GM19240 (cell line): ENCODE data around the gene MARCO.
"Not testable (repeated sequence)": the region's sequence is repeated elsewhere in the genome, so short reads cannot be mapped to it uniquely, and the experiment has no call there.

ENCODE experiments used
- DNase-seq: peaks from one replicate; pipeline ENCODE4 v3.0.0; 2011; ENCODE audit warnings: low spot score; ENCODE audit not compliant: insufficient read length

Gene MARCO

DNA sequence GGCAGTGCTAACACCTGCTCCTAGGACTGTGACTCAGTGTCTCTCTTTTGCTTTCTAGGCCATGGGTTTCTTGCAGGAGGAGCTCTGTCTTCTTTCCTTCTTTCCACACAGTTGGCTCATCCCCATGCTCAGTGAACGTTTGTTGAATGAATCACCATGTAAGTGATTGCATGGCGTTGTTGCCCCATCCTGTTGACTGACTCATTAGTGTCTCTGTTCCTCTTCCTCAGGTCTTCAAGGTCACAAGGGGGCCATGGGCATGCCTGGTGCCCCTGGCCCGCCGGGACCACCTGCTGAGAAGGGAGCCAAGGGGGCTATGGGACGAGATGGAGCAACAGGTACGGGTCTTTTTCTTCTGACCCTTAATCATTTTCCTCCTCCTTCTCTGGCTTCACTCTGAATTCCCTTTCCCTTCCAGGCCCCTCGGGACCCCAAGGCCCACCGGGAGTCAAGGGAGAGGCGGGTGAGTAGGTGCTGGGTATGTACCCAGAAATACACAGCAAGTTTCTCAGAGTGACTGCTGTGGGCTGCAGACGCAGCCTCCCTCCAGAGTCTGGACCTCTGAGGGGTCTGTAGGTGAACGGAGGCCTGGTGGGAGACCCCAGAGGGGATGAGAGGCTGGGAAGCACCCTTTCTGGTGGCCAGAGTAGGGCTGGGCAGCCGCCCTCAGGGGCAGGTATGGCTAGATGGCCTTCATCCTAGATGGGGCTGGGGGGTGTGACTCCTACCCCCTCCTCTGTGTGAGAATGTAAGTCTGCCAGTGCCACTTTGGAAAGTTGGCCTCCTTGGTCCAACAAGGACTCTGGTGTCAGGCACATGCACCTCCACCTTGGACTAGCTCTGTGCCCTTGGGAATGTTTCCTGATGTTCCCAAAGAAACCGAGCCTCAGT lies 32.4 kb downstream of the MARCO start:
- DNase-seq: no peak

DNA sequence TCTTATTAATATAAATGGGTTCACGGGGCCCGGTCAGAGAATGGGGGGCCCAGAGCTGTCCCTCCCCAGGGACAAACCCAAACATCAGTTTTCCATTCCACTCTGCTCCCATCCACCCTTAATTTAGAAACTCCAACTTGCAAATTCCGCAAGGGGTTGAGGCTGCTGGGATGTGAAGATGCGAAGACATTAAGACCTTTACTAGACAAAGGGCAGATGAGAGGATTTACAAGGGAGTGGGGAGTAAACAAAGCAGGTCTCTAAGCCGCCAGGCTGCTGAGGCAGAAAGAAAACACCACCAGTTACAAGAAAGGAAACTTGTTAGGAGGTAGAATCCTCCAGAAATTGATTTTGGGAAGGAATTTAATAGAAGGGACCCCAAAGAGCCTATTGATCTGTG lies 33.1 kb downstream of the MARCO start:
- DNase-seq: no peak

DNA sequence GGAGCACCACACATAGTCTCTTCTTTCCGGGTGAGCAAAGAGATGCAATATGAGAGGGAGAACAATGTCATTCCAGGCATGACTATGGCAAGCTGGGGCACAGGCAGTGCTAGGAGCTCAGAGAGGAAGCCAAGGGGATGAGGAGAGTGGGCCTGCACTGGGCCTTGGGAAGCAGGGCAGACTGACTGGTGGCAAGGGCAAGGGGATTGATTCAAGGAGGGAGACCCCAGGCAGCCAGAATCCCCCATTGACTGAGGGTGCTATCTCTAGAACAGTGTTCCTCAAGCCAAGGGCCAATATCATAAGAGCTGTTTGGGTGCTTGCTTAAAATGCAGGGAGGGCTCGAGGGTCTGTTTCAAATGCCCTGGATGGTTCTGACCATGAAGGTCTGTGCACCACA lies 36.1 kb downstream of the MARCO start:
- no peak for DNase-seq

DNA sequence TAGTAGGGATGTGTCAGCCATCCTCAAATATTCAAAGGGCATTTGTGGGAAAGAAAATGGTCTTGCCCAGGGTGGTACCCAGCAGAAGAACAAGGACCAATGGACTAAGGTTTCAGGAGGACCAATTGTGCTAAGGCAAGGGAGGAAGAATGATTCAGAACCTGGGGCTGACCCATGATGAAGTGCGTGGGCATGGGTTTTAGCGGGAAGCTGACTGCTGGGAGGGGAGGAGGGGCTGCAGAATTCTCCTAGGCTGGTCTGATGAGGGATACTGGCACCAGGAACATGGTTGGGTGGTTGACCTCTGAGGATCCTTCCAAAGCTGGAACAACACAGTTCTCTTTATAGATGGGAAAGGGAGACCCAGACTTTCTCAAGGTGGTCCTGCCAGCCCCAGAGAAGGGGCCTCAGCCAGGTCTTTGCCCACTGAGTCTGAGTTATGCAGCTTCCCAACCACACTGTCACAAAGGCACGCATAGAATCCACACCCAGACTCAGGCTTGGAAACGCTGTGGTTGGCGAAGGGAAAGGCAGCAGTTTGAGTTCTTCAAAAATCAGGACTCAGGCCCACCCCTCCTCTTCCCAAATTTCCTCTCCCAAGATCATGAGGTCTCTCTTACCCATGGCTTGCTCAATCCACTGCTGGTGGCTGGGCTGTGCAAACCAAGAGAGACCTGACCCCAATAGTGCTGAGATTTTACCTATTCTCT lies 37.3 kb downstream of the MARCO start:
- DNase-seq: no peak

DNA sequence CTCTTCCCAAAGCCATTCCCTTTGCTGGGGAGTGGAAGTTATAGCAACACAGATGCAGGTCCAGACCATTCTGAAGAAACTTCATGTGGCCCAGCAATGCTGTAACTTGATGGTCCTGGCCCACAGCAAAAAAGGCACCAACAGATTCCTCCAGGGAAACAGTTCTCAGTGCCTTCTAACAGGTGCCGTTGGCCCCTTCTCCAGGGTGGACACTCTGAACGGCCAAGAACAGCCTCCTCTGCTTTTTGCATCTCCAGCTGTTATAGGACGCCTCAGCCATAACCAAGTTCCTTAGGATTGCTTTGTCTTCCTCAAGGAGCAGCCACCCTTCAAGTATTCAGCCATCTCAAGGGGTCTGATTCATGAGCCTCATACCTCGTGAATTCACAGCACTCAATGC lies 38.0 kb downstream of the MARCO start:
- DNase-seq: no peak

DNA sequence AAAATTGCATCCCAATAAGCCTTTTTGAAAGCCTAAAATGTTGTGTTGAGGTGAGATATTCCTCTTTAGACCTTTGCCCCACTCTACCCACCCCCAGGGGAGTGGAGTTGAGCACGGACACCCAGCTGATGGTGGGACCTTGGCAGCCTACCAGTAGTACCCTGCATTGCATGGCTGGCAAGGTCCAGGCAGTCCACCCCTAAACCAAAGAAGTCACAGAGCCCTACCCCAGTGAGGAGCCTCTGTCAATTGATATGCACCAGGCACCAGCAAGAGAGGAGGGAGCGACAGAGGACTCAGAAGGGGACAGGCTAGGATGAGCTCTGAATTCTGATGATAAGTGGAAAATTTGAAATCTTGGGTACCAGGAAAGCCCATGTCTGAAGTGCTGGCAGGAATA lies 38.6 kb downstream of the MARCO start:
- no peak for DNase-seq

DNA sequence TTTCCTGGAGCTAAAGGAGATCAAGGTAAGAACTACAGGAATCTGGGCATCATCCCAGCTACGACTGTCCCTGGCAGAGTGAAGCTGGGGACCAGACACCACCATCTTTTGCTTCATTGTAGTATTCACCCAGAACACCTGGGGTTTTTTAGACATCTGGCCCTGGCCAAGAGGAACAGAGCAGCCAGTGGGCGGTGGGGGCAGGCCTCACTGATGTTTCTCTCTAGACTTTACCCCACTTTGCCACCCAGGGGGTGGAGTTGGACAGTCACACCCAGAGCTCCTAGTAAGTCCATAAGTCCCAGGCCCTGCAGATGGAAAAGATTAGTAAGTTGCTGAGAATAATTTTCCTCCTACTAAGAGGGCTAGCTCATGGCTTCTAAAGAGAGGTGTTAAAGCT lies 39.6 kb downstream of the MARCO start:
- no peak for DNase-seq

DNA sequence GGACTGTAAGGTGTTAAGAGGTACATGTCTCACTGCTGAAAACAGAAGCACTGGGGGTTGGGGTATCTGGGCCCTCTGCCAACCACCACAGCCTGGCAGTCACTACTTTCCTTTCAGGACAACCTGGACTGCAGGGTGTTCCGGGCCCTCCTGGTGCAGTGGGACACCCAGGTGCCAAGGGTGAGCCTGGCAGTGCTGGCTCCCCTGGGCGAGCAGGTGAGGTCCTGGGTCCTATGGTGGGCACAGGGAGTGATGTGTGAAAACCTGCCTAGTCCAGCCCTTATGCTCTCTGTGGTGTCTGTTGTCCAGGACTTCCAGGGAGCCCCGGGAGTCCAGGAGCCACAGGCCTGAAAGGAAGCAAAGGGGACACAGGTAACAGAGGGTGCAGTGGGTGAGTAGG lies 40.0 kb downstream of the MARCO start:
- no peak for DNase-seq

DNA sequence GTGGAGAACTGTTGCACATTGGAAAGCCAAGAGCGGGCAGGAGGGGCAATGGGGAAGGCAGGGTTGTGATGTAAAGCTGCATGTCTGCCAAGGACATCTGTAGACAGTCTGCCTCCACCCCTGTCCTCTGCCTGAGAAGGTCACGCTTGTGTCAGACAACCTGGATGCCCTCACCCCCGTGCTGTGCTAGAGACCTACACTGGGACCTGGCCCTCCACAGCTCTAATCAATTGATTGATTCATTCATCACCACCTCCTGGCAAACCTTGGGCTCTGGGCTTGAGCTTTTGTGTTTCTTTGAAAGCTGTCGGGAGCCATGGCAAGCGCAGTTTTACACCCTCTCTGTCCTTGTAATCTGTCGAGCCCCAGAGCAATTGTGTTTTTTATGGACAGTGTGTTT lies 41.1 kb downstream of the MARCO start:
- DNase-seq: no peak

DNA sequence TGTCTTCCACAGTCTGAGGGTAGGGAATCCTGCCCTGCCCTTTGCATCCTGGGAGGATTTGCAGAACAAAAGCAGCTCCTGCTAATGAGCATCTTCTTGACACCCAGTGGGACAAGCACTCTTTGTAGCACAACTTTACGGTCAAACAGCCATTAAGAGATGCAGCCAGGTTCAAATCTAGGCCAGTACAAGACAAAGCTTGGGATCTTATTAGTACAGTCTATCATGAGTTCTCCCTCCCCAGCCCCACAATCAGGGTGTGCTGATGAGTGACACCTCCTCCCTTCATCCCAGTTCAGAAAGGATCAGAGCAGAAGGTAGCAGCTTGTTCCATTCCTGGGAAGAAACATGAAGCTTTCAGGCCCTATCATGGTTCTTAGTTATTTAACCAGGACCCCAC lies 41.9 kb downstream of the MARCO start:
- DNase-seq: no peak

DNA sequence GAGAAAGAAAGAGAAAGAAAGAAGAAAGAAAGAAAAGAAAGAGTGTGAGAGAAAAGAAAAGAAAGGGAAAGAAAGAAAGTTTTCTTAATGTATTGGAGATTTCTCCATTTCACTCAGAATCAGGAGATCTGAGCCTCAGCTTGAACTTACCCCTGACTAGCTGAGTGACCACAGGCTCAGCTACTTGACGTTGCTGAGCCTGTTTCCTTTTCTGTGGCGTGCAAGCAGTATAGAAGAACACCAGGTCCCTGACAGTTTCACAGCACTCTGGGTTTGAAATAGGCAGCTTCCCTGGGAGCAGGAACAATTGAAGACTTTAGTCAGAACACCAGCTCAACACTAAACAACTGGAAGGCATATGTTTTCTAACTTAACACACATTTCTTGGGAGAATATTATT lies 44.7 kb downstream of the MARCO start:
- no peak for DNase-seq

DNA sequence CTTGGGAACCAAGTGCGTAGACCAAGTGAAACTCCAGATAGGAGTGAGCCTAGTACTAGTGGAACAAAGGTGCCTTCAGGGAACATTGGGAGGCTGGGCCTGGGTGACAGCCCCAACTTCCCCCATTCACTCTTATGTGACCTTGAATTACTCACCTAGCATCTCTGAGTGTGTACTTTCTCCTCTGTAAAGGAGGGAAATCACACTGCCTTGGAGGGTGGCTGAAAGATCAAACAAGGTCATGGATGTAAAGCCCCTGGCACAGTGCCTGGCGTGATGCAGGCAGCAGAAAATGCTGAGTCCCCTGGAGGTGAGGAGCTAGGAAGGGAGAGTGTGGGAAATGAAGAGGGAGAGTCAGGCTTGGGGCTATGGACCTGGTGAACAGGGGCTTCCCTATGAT lies 45.9 kb downstream of the MARCO start:
- DNase-seq: no peak

DNA sequence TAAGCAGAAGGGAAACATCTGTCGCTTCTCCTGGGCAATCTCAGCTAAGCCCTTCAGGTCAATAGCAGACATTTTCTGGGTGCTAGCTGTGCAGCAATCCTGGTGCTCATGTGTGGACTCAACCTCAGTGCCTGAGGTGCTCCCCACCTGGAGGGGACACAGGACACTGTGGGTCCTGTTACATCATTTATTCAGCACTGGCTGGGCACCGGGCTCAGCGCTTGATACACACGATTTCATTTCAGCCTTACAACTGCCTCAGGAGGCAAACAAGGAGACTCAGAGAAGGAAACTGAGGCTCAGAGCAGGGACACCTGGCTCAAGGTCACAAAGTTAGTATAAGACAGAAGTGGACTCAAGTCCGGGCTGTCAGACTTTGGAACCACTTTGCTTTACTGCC lies 46.7 kb downstream of the MARCO start:
- no peak for DNase-seq

DNA sequence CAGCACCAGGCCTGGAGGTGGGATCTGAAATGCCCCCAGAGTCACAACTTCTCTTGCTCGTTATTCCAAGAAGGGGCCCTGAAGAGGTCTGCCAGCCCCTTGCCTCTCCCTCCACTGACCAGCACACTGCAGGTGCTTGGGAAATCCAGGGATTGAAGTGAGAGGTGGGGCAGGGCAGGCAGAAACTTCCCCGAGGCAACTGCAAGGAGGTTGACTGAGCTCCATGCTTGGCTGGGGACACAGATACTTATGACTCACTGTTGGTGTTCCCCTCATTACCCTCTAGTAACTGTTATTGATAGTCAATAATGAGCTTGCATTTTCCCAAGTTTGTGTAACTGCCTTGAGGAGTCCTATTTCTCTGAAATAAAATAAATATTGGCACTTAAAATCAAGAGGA lies 47.5 kb downstream of the MARCO start:
- DNase-seq: no peak

DNA sequence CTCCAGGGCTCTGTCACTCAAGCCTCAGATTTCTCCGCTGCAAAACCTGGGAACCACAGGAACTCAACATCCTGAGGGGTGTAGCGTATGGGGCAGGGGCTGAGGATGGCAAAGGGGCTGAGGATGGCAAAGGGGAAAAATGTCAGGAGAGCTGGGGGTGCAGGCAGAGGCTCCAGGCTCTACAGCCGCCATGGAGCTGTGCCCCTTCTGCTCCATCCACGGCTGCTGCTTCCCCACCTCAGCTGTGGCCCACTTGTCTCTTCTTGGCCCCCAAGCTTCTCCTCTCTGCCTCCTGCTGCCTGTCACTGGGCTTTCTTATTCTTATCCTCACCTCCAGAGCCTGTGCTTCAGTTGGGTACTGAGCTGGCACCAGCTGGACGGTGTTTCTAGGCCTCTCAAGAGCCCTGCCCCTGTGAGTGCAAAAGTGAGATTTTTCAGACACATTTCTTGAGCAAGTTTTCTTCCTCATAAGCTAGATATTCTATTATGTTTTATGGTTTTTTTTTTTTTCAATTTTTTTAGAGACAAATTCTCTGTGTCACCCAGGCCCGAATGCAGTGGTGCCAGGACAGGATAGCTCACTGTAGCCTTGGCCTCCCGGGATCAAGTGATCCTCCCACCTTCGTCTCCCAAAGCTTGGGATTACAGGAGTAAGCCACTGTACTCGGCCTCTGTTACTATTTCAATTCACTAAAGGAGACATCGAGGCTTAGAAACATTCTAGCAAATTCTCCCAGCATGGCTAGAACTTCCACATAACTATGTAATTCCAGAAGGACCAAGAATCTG lies 49.0 kb downstream of the MARCO start:
- DNase-seq: no peak

DNA sequence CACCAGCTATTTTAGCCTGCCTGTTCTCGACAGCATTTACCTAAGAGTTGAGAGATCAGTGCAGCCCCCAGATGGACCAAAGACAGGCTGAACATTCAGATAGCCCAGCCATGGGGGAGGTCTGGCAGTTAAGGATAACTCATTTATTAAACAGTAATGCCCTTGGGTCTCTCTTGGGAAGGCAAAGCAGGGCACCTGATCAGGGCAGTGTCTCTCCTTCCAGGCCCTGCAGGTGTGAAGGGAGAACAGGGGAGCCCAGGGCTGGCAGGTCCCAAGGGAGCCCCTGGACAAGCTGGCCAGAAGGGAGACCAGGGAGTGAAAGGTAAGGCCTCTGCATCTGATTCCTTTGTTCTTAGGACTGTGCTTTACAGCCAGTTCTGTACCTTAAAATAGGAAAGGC lies 49.6 kb downstream of the MARCO start:
- DNase-seq: no peak

DNA sequence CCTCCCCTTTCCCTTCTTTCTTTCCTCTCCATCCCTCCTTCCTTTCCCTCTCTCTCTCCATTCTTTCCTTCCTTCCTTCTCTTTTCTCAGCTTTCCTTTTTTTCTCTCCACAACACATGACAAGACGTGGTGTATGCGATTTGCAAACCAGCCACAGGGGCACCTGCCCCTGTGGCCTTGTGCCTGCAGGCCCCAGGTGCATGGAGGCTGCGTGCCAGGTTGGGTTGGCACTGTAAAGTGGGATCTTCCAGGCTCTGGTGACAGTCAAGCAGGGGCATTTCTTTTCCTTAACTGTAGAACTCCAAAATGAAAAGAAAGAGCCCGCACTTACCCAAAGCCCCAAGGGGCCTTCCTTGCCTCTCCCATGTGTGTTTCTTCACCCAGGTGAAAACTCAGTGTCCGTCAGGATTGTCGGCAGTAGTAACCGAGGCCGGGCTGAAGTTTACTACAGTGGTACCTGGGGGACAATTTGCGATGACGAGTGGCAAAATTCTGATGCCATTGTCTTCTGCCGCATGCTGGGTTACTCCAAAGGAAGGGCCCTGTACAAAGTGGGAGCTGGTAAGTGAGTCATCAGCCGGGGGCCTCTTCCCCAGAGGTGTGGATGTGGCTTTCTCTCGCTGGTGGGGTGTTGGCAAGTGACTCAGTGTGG lies 50.9 kb downstream of the MARCO start:
- no peak for DNase-seq

DNA sequence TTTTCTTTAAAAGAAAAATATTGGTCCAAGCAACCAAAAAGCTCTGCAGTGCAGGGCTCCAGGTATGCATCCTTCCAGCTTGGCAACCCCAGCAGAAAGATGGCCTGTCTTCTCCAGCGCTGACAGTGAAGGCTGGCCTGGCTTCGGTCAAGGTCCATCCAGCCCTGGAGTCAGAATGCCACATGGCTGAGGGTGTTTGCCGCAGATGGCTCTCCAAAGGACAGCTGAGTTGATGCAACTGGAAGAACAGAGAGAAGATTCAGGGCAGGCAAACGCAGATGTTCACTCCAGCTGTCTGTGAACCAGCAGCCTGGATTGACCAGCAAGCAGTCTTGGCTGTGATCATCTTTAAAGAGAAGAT lies 51.4 kb downstream of the MARCO start:
- no peak for DNase-seq

DNA sequence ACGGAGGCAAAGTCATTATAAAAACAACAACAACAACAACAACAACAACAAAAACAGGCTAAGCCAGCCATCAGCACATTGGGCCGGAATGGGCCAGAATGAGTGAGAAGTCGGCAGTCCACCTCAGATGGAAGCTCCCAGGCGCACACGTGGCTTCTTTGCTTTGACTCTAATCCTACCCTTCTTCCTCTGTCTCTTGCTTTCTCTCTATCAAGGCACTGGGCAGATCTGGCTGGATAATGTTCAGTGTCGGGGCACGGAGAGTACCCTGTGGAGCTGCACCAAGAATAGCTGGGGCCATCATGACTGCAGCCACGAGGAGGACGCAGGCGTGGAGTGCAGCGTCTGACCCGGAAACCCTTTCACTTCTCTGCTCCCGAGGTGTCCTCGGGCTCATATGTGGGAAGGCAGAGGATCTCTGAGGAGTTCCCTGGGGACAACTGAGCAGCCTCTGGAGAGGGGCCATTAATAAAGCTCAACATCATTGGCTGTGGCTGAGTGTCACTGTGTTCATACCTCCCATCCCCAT lies 52.2 kb downstream of the MARCO start:
- no peak for DNase-seq

DNA sequence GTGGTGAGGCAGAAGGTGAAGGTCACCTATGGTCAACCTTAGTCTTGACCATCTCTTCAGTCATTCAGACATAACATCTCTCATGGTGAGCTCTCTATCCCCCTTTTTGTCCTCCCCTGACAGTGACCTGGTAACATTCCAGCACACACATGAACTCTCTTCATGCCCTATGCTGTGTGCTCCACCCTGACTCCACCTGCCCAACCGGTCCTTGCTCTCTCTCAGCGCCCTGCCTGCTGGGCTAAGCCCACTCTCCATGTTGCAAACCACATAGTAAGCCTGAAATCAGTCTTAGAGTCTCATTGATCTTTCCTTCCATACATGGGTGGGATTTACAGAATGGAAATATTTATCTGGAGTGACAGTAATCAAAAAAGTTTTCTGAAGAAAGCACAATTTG lies 52.8 kb downstream of the MARCO start:
- no peak for DNase-seq

DNA sequence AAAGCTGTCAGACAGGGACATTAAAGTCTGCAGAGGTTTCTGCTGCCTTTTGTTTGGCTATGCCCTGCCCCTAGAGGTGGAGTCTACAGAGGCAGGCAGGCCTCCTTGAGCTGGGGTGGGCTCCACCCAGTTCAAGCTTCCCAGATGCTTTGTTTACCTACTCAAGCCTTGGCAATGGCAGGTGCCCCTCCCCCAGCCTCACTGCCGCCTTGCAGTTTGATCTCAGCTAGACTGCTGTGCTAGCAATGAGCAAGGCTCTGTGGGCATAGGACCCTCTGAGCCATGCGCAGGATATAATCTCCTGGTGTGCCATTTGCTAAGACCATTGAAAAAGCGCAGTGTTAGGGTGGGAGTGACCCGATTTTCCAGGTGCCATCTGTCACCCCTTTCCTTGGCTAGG lies 61.9 kb downstream of the MARCO start:
- DNase-seq: not testable (repeated sequence)

DNA sequence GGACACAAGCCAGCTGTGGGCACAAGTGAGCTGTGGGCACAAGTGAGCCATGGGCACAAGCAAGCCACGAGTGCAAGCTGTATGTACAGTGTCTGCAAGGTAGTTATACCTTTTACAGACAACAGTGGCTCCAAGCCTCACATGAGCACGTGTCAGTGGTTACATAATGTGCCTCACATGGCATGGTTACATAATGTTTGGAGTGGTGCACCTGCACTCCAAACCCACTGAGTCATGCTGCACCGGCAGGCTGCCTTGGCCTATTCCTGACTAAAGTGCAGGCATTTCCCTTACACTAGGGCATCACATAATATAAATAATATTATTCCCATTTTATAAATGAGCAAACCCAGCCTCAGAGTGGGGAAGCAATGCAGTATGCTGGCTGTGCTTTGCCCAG lies 62.6 kb downstream of the MARCO start:
- no peak for DNase-seq
